Left lung (tissue), 10 donors: ENCODE measurements around the gene FLII. TPM values are rescaled to one million over a fixed set of nuclear protein-coding genes. Genes with fewer than 3 reads are reported as not detected.

Experiments
- ATAC-seq: fragments of 200-7000 bp; cut with Tn5 transposase; one replicate; pipeline ENCODE4 v1.9.1; 2020; ENCODE audit warnings: moderate library complexity
- DNase-seq, 4 donors: peaks; one replicate each; pipeline ENCODE4 v3.0.0-alpha.2; 2013 to 2020
- H3K27ac ChIP-seq, 2 donors: fragments of 200-600 bp; sonication (generic) in 1 of 2; one replicate each; pipeline versions ENCODE4 v1.5.0 to v1.8.0; 2020 to 2021
- H3K27me3 ChIP-seq, 2 donors: fragments of 200-600 bp; sonication (generic) in 1 of 2; one replicate each; pipeline versions ENCODE4 v1.5.0 to v1.8.0; 2020 to 2021
- H3K36me3 ChIP-seq, 2 donors: fragments of 200-600 bp; sonication (generic) in 1 of 2; one replicate each; pipeline versions ENCODE4 v1.5.0 to v1.8.0; 2020 to 2021
- H3K4me1 ChIP-seq, 2 donors: fragments of 200-600 bp; one replicate each; pipeline ENCODE4 v1.8.0; 2021
- H3K4me3 ChIP-seq, 2 donors: fragments of 200-600 bp; sonication (generic) in 1 of 2; one replicate each; pipeline versions ENCODE4 v1.5.0 to v1.8.0; 2020 to 2021; ENCODE audit warnings: mild to moderate bottlenecking in 1 of 2
- H3K9me3 ChIP-seq, 2 donors: fragments of 200-600 bp; sonication (generic) in 1 of 2; one replicate each; pipeline versions ENCODE4 v1.5.0 to v1.8.0; 2020 to 2021
- CTCF ChIP-seq, 2 donors: fragments of 200-600 bp; sonication (generic) in 1 of 2; IDR thresholded peaks; one replicate each; pipeline versions ENCODE4 v1.5.0 to v1.8.0; 2021; ENCODE audit warnings: antibody characterized with exemption in 2 of 2
- intact Hi-C, 2 donors: fragments of 100-400 bp; cut with DNase I; formaldehyde crosslinking; loops; one replicate each; pipeline versions ENCODE4 v1.11.2 to v1.14.2; 2022
- polyA plus RNA-seq, 6 donors: library from polyadenylated mRNA; unstranded; fragments of 120-200 nt; gene quantifications; one replicate each; pipeline ENCODE4 v1.2.1, GENCODE V29; 2013; ENCODE audit not compliant: insufficient read length in 6 of 6
- total RNA-seq, 2 donors: library from RNA; stranded (reverse); fragmentation: NEBNext Ultra II Directional; extraction: Animal tissue kit (Norgen Biotek cat#: 25700); gene quantifications; one replicate each; pipeline ENCODE4 v1.2.1, GENCODE V29; 2021
- donor health status: DM: no; HTN: yes; CAD: no.
- donor health status: DM: no; HTN: no; CAD: no.

The FLII gene
- total and polyA plus RNA-seq, 8 donors, result 124 to 381 (median 146) TPM

DNA sequence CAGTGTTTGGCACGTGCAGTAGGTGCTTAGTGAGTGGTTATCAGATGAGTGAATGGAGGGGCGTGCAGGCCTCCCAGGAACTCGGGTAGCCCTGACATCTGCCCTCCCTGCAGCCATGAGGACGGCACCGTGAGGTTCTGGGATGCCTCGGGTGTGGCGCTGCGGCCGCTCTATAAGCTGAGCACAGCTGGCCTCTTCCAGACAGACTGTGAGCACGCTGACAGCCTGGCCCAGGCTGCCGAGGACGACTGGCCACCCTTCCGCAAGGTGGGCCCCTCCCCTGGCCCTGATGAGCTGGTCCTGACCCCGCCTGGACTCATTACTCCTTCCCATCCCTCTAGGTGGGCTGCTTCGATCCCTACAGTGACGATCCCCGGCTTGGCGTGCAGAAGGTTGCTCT, 22.0 kb downstream of the FLII start:
- Histone ChIP-seq H3K27me3 (no peaks in the 10 kb centered on the region), H3K36me3 (peaks cover 0 to 68% of the 10 kb centered on the region in 2 donors), H3K9me3 (no peaks in the 10 kb centered on the region), H3K4me1 (no peaks in the 10 kb centered on the region), H3K27ac (no peak overlapping the region), H3K4me3 (no peak overlapping the region)
- DNase-seq, result no peak
- no peak for TF ChIP-seq CTCF (IDR thresholded peaks at IDR 0.05)
- intact Hi-C loops, result no loop called here
- ATAC-seq, result no peak

GRCh38 chr17:18235743-18236256, 22.7 kb downstream of the FLII start:
- Histone ChIP-seq H3K4me3 (no peak overlapping the region), H3K27ac (no peak overlapping the region), H3K36me3 (peaks cover 0 to 62% of the 10 kb centered on the region in 2 donors), H3K9me3 (no peaks in the 10 kb centered on the region), H3K27me3 (no peaks in the 10 kb centered on the region), H3K4me1 (no peaks in the 10 kb centered on the region)
- intact Hi-C loops, result no loop called here
- no peak for TF ChIP-seq CTCF (IDR thresholded peaks at IDR 0.05)
- ATAC-seq (no peak), DNase-seq (no peak)

DNA sequence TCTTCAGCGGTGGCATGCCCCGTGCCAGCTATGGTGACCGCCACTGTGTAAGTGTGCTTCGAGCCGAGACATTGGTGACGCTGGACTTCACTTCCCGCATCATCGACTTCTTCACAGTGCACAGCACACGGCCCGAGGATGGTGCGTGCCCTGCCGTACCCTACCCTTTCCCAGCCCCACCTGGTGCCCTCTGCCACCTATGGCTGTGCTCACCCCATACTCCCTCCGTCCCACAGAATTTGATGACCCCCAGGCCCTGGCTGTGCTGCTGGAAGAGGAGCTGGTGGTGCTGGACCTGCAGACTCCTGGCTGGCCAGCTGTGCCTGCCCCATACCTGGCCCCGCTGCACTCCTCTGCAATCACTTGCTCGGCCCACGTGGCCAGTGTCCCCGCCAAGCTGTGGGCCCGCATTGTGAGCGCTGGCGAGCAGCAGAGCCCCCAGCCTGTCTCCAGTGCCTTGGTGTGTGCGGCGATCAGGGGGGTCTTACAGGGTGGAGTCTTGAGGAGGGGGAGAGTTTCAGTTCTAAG, 23.6 kb downstream of the FLII start:
- Histone ChIP-seq H3K9me3 (no peaks in the 10 kb centered on the region), H3K27me3 (no peaks in the 10 kb centered on the region), H3K4me1 (no peaks in the 10 kb centered on the region), H3K27ac (no peak overlapping the region), H3K36me3 (peaks cover 0 to 57% of the 10 kb centered on the region in 2 donors), H3K4me3 (no peak overlapping the region)
- no peak for TF ChIP-seq CTCF (IDR thresholded peaks at IDR 0.05)
- DNase-seq, result no peak
- intact Hi-C loops, result no loop called here
- ATAC-seq, result no peak

DNA sequence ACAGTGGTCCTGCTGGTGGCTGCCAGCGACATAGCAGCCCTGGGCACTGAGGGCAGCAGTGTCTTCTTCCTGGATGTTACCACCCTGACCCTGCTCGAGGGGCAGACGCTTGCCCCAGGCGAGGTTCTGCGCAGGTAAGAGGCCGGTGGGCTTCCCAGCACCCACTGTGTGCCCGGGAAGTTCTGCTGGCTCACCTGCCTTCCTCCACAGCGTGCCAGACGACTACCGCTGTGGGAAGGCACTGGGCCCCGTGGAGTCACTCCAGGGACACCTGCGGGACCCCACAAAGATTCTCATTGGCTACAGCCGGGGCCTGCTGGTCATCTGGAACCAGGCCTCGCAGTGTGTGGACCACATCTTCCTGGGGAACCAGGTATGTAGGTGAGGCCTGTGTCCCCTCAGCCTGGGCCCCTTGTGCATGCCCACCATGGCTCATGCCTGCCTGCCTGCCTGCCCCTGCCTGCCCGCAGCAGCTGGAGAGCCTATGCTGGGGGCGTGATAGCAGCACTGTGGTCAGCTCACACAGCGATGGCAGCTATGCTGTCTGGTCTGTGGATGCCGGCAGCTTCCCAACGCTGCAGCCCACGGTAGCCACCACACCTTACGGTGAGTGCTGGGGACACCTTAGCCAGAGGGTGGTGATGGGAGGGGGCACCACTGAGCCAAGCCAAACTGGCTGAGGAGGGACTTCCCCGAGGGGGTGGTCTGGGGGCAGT, 24.6 kb downstream of the FLII start:
- no peak overlapping the region for H3K27ac ChIP-seq
- no peaks in the 10 kb centered on the region for H3K9me3 ChIP-seq
- no peaks in the 10 kb centered on the region for H3K4me1 ChIP-seq
- H3K36me3 ChIP-seq, result peaks cover 0 to 57% of the 10 kb centered on the region in 2 donors
- no peak for ATAC-seq
- H3K4me3 ChIP-seq, result no peak overlapping the region
- H3K27me3 ChIP-seq, result no peaks in the 10 kb centered on the region
- TF ChIP-seq CTCF (IDR thresholded peaks at IDR 0.05), result no peak
- intact Hi-C loops, result no loop called here
- DNase-seq, result no peak

DNA sequence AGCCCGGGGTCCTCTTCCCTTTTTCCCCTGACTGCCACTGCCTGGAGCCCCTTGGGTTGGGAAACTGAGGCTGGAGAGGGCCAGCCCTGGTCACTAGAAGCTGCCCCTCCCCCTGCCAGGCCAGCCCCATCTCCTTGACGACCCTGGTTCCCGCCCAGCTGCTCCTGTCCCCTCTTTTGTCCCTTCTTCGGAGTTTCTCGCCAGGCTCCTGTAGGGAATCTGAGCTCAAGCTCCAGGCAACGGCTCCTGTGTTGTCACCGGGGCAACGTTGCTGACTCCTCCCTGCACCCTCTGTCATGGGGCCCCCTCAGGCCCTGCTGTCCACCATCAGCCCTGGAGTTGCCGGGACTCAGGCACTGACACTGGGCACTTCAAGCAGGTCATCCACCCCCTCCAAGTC, 27.4 kb downstream of the FLII start:
- no peak for ATAC-seq
- intact Hi-C loops, result no loop called here
- no peak overlapping the region for H3K4me3 ChIP-seq
- no peak for DNase-seq
- no peak overlapping the region for H3K27ac ChIP-seq
- no peaks in the 10 kb centered on the region for H3K9me3 ChIP-seq
- peaks cover 7 to 10% of the 10 kb centered on the region in 2 donors for H3K4me1 ChIP-seq
- no peaks in the 10 kb centered on the region for H3K27me3 ChIP-seq
- H3K36me3 ChIP-seq, result peaks cover 0 to 30% of the 10 kb centered on the region in 2 donors
- no peak for TF ChIP-seq CTCF (IDR thresholded peaks at IDR 0.05)
